Activated CD8-positive, alpha-beta memory T cell treated with anti-CD3 and anti-CD28 coated beads for 1 hour (primary cell): ENCODE results near the gene LCN2.
A peak's percentile ranks its signal among the peaks of the same experiment; 100 is the strongest.

Experiments
- DNase-seq, 2 donors: peaks; one replicate each; pipeline ENCODE4 v3.0.0-alpha.2; 2020; ENCODE audit warnings: low read depth in 1 of 2; ENCODE audit errors: extremely low read depth in 1 of 2

The LCN2 gene

DNA sequence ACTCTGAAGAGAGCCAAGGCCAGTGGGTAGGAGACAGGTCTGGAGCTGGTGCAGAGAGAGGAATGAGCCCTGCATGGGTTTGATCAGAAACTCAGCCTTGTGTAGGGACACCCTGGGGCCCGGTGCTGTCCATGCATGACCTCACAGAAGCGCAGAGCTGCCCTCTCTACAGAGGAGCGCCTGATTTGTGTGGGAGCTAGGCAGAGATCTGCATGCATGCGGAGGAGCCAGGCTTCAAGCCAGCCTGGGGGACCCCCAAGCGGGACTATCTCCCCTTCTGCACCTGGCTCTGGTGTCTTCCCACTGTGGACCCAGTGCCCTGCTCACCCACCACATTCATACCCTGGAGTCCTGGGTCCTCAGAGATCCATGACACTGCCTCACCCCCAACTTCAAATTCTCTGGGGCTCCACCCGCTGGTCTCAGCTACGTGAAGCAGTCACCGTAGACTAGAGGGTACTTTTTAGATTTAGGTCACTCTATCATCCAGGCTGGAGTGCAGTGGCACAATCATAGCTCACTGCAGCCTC, 2.6 kb upstream of the LCN2 start:
- no peak for DNase-seq

DNA sequence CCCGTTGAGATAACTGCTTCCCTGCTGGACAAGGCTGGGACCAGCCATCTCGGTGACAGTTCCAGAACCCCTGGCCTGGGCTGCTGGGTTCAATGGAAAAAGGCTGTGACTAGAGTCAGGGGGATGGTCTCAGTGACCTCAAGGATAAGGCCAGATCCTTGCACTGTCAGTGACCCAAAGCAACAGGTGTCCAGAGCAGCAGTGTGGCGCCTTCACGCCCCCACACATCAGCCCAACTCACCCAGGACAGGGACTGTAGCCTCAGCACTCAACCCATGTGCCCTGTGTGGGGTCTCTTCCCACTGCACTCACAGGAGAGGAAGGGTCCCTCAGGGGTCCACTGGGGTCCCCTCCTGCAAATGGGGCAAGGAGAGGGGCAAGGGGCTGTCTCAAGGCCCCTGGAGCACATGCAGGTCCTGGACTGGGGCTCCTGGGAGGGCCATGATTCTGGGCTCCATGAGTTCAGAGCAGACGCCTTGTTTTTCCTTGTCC, 698 bp upstream of the LCN2 start:
- no peak for DNase-seq

DNA sequence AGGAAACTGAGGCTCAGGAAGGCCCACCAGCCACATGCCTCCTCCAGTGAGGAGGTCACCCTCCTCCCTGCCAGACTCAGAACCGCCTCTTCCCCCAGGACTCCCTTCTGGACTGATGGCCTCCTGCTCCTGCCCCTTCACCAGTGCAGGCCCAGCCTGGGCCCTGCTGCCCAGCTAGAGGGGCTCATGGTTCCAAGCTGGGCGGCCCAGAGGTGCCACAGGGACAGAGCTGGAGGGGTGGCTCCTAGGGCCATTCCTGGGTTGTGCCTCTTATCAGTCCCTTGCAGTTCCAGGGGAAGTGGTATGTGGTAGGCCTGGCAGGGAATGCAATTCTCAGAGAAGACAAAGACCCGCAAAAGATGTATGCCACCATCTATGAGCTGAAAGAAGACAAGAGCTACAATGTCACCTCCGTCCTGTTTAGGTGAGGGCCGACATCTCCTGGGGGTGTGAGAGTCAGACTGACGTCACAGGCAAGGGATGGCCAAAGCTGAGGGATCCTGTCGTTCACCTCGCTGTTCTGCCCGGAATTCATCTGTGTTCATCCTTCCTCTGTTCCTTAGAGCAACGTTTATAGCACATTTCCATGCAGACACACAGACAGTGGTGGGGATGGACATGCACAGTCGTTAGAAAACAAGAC, 819 bp downstream of the LCN2 start:
- DNase-seq = no peak

GRCh38 chr9:128150594-128151308, 1.5 kb downstream of the LCN2 start:
- no peak for DNase-seq

- no peak for DNase-seq
These were observed 2.3 kb downstream of the LCN2 start for GRCh38 chr9:128151309-128152132.

GRCh38 chr9:128152133-128153059, 3.1 kb downstream of the LCN2 start:
- DNase-seq = no peak

DNA sequence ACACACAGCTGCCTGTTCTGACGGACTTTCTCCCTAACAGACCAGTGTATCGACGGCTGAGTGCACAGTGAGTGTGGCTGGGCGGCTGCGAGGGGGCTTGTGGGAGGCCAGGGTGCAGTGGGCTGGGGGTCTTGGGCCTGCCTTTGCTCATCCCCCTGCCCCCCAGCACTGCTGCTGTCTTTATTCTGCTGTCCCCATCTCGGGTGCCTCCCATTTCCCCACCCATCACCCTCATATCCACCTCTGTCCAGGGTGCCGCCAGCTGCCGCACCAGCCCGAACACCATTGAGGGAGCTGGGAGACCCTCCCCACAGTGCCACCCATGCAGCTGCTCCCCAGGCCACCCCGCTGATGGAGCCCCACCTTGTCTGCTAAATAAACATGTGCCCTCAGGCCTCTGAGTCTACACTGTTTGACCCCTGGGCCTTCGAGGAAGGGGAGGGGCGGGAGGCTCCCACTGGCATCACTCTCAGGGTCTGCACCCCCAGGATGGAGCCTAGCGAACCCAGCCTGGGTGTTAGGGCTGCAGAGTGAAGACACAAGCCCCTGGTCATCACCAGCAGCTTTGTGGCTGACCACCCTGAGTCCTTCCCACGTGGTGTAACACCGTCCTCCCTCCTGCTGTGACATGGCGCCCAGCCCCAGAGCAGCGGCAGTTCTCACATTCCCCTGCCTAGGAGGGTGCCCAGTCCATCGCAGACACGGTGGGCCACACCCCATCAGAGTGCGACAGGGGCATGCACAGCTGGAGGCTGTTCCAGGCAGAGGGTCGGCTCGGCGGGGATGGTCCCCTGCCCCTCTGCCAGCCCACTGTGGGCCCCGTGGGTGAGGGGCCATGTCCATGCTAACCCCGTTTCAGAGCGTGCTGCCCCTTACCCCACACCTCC, 4.0 kb downstream of the LCN2 start:
- DNase-seq = no peak

DNA sequence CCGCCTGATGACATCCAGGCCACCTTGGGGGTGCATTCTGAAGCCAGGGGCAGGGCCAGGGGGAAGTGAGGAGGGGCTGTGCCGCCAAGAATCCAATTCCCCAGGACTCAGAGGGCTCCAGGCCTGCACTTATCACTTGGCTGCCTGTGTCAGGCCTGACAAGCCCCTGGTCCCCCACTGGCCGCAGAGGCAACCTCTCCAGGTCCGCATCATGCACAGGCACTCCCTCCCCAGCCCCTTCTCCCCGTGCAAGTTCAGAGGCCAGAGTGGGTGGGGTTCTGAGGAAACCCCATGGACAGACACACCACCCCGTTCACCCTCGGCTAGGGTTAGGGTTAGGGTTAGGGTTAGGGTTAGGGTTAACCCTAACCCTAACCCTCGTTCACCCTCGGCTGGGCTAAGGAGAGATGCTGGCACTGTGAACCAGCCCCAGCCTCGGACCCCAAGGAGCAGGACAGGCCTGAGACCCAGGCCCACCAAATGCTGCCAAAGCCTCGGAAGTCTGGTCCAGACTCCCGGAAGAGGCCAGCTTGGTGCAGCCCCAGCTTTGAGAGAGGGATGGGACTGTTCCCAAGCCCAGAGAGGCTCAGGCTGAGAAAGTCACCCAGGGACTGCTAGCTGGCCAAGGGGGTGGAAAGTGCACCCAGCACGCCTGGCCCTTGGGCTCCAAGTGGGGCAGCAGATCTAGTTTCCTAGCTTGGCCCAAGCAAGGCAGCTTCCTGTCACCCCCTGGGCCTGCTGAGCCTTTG, 4.9 kb downstream of the LCN2 start:
- DNase-seq = no peak

GRCh38 chr9:128155736-128156500, 6.7 kb downstream of the LCN2 start:
- no peak for DNase-seq

DNA sequence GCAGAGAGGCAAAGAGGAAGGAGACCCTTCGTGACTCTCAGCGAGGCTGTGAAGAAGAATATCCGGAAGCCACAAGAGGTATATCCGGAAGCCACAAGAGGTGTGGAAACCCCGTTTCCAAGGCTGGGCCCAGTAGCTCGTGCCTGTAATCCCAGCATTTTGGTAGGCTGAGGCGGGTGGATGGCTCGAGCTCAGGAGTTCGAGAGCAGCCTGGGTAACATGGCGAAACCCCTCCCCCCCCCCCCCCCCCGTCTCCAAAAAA, 10.2 kb downstream of the LCN2 start:
- DNase-seq = no peak

- peak; percentile 76 to 92 for DNase-seq
These were observed 10.7 kb downstream of the LCN2 start, which contains the start of gene BBLN for GRCh38 chr9:128159784-128160602. BBLN (plus strand) TSS chr9:128160265; CDS start chr9:128160408, 143 bp downstream.

GRCh38 chr9:128160603-128160987, 11.3 kb downstream of the LCN2 start:
- DNase-seq = peak in 1 of 2 donors; percentile 19

DNA sequence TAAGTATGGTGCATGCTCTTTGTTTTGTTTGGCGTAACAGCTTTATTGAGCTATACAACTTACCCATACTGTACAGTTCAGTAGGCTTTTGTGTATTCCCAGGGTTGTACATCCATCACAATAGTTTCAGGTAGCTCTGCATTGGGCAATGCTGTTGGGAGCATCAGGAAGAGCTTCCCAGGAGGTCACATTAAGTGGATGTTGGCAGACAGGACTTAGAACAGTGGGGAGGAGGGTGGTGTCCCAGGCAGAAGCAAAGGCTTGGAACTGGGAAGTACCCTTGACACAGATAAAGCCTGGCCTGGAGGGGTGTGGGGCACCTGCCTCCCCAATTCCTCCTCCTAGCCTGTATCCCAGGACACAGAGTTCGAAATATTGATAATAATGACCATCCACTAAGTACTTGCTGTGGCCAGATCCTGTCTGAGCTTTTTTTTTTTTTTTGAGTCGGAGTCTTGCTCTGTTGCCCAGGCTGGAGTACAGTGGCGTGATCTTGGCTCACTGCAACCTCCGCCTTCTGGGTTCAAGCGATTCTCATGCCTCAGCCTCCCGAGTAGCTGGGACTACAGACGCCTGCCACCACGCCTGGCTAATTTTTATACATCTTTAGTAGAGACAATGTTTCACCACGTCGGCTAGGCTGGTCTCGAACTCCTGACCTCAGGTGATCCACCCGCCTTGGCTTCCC, 12.1 kb downstream of the LCN2 start:
- no peak for DNase-seq

- no peak for DNase-seq
These were observed 13.2 kb downstream of the LCN2 start for GRCh38 chr9:128162215-128163026.

DNA sequence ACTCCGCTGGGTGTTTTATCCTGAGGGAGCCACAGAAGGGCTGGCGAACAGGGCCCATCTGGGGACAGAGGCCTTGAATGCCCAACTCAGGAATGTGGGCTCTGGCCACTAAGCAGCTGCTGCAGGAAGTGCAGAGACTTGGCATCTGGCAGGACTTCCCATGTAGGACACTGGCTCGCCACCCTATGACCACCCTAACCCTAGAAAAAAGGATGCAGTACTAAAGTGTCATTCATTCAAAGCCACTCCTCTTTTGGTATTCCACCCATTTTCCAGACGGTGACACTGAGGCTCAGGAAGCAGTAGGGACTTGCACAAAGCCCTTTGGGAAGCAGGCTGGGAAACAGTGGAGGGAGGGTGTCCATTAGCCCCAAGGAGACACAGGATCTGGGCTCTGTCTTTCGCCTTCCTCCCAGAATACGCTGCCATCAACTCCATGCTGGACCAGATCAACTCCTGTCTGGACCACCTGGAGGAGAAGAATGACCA, 13.8 kb downstream of the LCN2 start:
- no peak for DNase-seq
